Omental fat pad (tissue), 4 donors: ENCODE results near the gene KRTAP12-1. TPM values are rescaled to one million over a fixed set of nuclear protein-coding genes. Genes with fewer than 3 reads are reported as not detected.
"Not testable (repeated sequence)": the region's sequence is repeated elsewhere in the genome, so short reads cannot be mapped to it uniquely, and the experiment has no call there.

Experiments
- ATAC-seq: fragments of 150-250 bp; one replicate; pipeline ENCODE4 v1.9.1; 2016; ENCODE audit warnings: mild to moderate bottlenecking, moderate library complexity; ENCODE audit not compliant: low FRiP score
- DNase-seq: peaks from one replicate; pipeline ENCODE4 v3.0.0-alpha.2; 2019; ENCODE audit warnings: low spot score
- CTCF ChIP-seq, 3 donors: fragments of 450-650 bp; IDR thresholded peaks; one replicate each; pipeline ENCODE4 v1.5.1; 2016 to 2017; ENCODE audit warnings: antibody characterized with exemption in 3 of 3, mild to moderate bottlenecking in 3 of 3, moderate library complexity in 2 of 3
- total RNA-seq, 4 donors: library from RNA; depleted of rRNA; stranded (reverse); fragments of >200 nt; gene quantifications; one replicate each; pipeline ENCODE4 v1.1.0, GENCODE V29; 2016

The KRTAP12-1 gene
- total RNA-seq, 4 donors from 2014 or later = not detected

GRCh38 chr21:44664691-44665090 is 17.3 kb downstream of the KRTAP12-1 start:
- ATAC-seq = no peak
- TF ChIP-seq CTCF (IDR thresholded peaks at IDR 0.05) = no peak
- no peak for DNase-seq

GRCh38 chr21:44661567-44661966 is 20.4 kb downstream of the KRTAP12-1 start:
- ATAC-seq, DNase-seq: not testable (repeated sequence)

GRCh38 chr21:44658913-44659595 is 22.9 kb downstream of the KRTAP12-1 start:
- TF ChIP-seq CTCF (IDR thresholded peaks at IDR 0.05) = no peak
- ATAC-seq = no peak
- DNase-seq = no peak

GRCh38 chr21:44658541-44658910 is 23.4 kb downstream of the KRTAP12-1 start:
- DNase-seq (no peak), ATAC-seq (no peak)
- no peak for TF ChIP-seq CTCF (IDR thresholded peaks at IDR 0.05)

- no peak for TF ChIP-seq CTCF (IDR thresholded peaks at IDR 0.05)
- DNase-seq (no peak), ATAC-seq (no peak)
Observed at GRCh38 chr21:44657635-44658540, 24.1 kb downstream of the KRTAP12-1 start, which contains the start of gene KRTAP12-3. Gene KRTAP12-3 (plus strand): TSS chr21:44657932. CDS start chr21:44657980, 48 bp downstream.

- ATAC-seq = no peak
- no peak for DNase-seq
- no peak for TF ChIP-seq CTCF (IDR thresholded peaks at IDR 0.05)
Observed at GRCh38 chr21:44656868-44657267, 25.1 kb downstream of the KRTAP12-1 start.

GRCh38 chr21:44654576-44655175 is 27.3 kb downstream of the KRTAP12-1 start, which contains the start of gene KRTAP12-4:
Gene KRTAP12-4 (minus strand): TSS chr21:44654659. CDS start chr21:44654614, 45 bp downstream.
- TF ChIP-seq CTCF (IDR thresholded peaks at IDR 0.05) = no peak
- no peak for DNase-seq
- no peak for ATAC-seq
